Gastrocnemius medialis (tissue), 4 donors: ENCODE measurements around the gene EPB41L3. TPM values are rescaled to one million over a fixed set of nuclear protein-coding genes. Genes with fewer than 3 reads are reported as not detected.
"Not testable (repeated sequence)": the region's sequence is repeated elsewhere in the genome, so short reads cannot be mapped to it uniquely, and the experiment has no call there.

ENCODE experiments used
- ATAC-seq, 2 donors: fragments of 150-250 bp; one replicate each; pipeline ENCODE4 v1.9.1; 2016
- DNase-seq, 2 donors: peaks; one replicate each; pipeline ENCODE4 v3.0.0-alpha.2; 2019
- H3K27ac ChIP-seq, 4 donors: fragments of 200-600 bp; sonication (generic); 1 replicate in 1 of 4; 2 replicates in 3 of 4; pipeline ENCODE4 v1.5.1; 2016 to 2018; ENCODE audit warnings: mild to moderate bottlenecking in 2 of 4, moderate library complexity in 1 of 4
- H3K27me3 ChIP-seq, 3 donors: fragments of 200-600 bp; sonication (generic) in 2 of 3; 1 replicate in 1 of 3; 2 replicates in 2 of 3; pipeline versions ENCODE4 v1.5.1 to v1.6.0; 2016 to 2019; ENCODE audit warnings: mild to moderate bottlenecking in 1 of 3, moderate library complexity in 1 of 3
- H3K36me3 ChIP-seq, 2 donors: fragments of 200-600 bp; sonication (generic) in 1 of 2; one replicate each; pipeline ENCODE4 v1.5.1; 2017 to 2018
- H3K4me1 ChIP-seq, 2 donors: fragments of 200-600 bp; sonication (generic) in 1 of 2; one replicate each; pipeline ENCODE4 v1.5.1; 2016 to 2017; ENCODE audit warnings: mild to moderate bottlenecking in 2 of 2
- H3K4me3 ChIP-seq, 4 donors: fragments of 200-600 bp; sonication (generic) in 3 of 4; 1 replicate in 1 of 4; 2 replicates in 3 of 4; pipeline ENCODE4 v1.5.1; 2016 to 2019; ENCODE audit warnings: mild to moderate bottlenecking in 2 of 4
- H3K9me3 ChIP-seq, 3 donors: fragments of 200-600 bp; sonication (generic) in 2 of 3; 1 replicate in 1 of 3; 2 replicates in 2 of 3; pipeline ENCODE4 v1.5.1; 2016 to 2019
- POLR2A ChIP-seq, 2 donors: fragments of 450-650 bp; IDR thresholded peaks; one replicate each; pipeline ENCODE4 v1.6.1; 2017; ENCODE audit warnings: antibody characterized with exemption in 2 of 2, mild to moderate bottlenecking in 2 of 2, moderate library complexity in 2 of 2
- in situ Hi-C, 4 donors: fragments of 200-750 bp; cut with MboI; loops; one replicate each; pipeline versions ENCODE4 v1.15.0 to v1.8.0; 2017; ENCODE audit warnings: low sequenced_read_pairs in 4 of 4
- intact Hi-C: fragments of 100-400 bp; cut with DNase I; formaldehyde crosslinking; loops from one replicate; pipeline ENCODE4 v1.15.1; 2023; ENCODE audit warnings: low total_unique reads
- total RNA-seq, 4 donors: library from RNA; depleted of rRNA; stranded (reverse); fragments of >200 nt; gene quantifications; one replicate each; pipeline versions ENCODE4 v1.1.0 to v1.2.3, GENCODE V29; 2016
- TF ChIP-seq, protein P1 (sequence below), 5 experiments: fragments of 450-650 bp in 3 of 5; fragments of 200-600 bp in 2 of 5; sonication (generic) in 2 of 5; IDR thresholded peaks in 4 of 5; conservative IDR thresholded peaks in 1 of 5; 1 replicate in 4 of 5; 2 replicates in 1 of 5; pipeline ENCODE4 v1.5.1; 2016 to 2019; ENCODE audit warnings: antibody characterized with exemption in 5 of 5, mild to moderate bottlenecking in 3 of 5, moderate library complexity in 3 of 5

EPB41L3 gene
- total RNA-seq, 4 donors from 2014 or later: 9.2 to 24.4 (median 14.5) TPM

DNA sequence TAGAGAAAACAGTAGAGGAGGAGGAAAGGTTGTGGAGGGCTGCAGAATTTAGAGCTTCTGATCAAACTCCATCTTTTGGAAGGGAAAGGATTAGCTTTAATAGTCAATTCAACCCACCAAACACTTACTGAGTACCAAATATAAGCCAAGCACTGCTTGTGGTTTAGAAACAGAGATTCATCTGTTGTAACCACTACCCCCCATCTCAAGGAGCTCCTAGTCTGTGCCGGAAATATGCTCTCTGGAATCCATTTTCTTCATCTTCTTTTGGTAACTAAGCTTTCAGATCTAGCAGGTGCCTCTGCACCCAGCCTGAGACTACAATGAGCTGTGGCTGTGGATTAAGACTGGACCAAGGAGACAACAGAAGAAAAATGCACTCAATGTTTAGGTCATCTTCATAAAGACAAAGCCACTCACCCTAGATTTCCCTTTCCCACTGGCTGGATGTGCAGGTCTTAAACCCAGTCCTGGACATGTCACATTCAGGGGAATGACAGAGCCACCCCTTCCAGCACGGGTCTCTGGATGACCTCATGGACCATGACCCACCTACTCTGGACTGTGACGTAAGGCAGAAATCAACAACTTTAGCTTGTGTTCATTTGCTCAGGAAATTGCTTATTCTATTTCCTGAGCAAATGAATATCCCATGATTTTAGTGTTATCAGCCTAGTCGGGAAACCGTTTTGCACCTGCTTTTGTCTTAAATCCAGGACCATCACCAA lies 52.9 kb downstream of the EPB41L3 start:
- ATAC-seq: no peak
- in situ Hi-C loops (no loop called here), intact Hi-C loops (no loop called here)

DNA sequence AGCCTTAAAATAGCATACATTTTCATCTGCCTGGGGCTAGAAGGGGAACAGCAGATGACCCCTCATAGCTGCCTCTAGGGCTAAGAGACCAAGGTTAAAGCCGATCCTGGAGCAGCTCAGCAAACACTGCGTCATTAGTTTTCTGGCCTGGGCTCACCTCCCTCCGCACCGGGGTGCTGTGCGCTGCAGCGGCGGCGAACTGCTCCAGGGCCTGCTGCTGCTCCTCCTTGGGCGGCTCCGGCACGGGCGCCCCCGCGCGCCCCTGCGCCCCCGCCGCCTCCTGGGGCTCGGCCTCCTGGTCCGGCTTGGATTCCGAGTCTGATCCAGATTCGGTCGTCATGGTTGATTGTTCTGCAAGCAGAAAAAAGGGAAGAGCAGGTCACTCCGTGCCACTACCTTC lies 55.0 kb downstream of the EPB41L3 start:
- Histone ChIP-seq H3K27me3 (no peaks in the 10 kb centered on the region), H3K4me3 (no peak overlapping the region), H3K36me3 (no peaks in the 10 kb centered on the region), H3K9me3 (no peaks in the 10 kb centered on the region), H3K4me1 (no peaks in the 10 kb centered on the region), H3K27ac (no peak overlapping the region)
- intact Hi-C loops (no loop called here), in situ Hi-C loops (no loop called here)
- no peak for DNase-seq
- no peak for TF ChIP-seq POLR2A (IDR thresholded peaks at IDR 0.05)
- TF ChIP-seq, protein P1, sequence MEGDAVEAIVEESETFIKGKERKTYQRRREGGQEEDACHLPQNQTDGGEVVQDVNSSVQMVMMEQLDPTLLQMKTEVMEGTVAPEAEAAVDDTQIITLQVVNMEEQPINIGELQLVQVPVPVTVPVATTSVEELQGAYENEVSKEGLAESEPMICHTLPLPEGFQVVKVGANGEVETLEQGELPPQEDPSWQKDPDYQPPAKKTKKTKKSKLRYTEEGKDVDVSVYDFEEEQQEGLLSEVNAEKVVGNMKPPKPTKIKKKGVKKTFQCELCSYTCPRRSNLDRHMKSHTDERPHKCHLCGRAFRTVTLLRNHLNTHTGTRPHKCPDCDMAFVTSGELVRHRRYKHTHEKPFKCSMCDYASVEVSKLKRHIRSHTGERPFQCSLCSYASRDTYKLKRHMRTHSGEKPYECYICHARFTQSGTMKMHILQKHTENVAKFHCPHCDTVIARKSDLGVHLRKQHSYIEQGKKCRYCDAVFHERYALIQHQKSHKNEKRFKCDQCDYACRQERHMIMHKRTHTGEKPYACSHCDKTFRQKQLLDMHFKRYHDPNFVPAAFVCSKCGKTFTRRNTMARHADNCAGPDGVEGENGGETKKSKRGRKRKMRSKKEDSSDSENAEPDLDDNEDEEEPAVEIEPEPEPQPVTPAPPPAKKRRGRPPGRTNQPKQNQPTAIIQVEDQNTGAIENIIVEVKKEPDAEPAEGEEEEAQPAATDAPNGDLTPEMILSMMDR (IDR thresholded peaks at IDR 0.05 in 4 of 5, conservative IDR thresholded peaks at IDR 0.05 in 1 of 5): no peak
- no peak for ATAC-seq

More for the DNA sequence above, 52.9 kb downstream of the EPB41L3 start:
- no peak overlapping the region for H3K4me3 ChIP-seq
- DNase-seq: no peak
- no peaks in the 10 kb centered on the region for H3K4me1 ChIP-seq
- H3K36me3 ChIP-seq: no peaks in the 10 kb centered on the region
- no peak for TF ChIP-seq POLR2A (IDR thresholded peaks at IDR 0.05)
- TF ChIP-seq, protein P1 (IDR thresholded peaks at IDR 0.05 in 4 of 5, conservative IDR thresholded peaks at IDR 0.05 in 1 of 5): no peak
- H3K27ac ChIP-seq: no peak overlapping the region
- no peaks in the 10 kb centered on the region for H3K27me3 ChIP-seq
- no peaks in the 10 kb centered on the region for H3K9me3 ChIP-seq

DNA sequence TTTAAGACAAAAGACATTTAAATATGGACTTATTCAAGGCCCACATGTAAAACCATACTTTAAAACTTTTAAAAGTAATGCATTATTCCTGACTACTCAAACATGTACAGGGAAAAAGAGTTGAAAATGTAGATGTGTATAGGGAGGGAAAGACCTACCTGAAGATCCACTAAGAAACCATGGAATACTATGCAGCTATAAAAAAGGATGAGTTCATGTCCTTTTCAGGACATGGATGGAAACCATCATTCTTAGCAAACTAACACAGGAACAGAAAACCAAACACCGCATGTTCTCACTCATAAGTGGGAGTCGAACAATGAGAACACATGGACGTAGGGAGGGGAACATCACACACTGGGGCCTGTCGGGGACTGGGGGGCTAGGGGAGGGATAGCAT lies 55.8 kb downstream of the EPB41L3 start:
- H3K27me3 ChIP-seq, H3K4me3 ChIP-seq, ATAC-seq, H3K4me1 ChIP-seq, H3K27ac ChIP-seq, DNase-seq, H3K9me3 ChIP-seq, H3K36me3 ChIP-seq, in situ Hi-C loops, intact Hi-C loops: not testable (repeated sequence)

DNA sequence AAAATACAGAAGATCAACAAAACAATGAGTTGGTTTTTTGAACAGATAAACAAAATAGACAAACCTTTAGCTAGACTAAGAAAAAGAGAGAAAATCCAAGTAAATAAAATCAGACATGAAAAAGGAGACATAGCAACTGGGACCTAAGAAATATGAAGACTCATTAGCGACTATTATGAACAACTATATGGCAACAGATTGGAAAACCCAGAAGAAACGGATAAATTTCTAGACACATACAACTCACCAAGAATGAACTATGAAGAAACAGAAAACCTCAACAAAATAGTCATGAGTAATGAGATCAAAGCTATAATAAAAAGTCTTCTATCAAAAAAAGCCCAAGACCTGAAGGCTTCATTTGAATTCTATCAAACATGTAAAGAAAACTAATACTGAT lies 59.3 kb downstream of the EPB41L3 start:
- intact Hi-C loops: no loop called here
- no peak for TF ChIP-seq POLR2A (IDR thresholded peaks at IDR 0.05)
- TF ChIP-seq, protein P1 (IDR thresholded peaks at IDR 0.05 in 4 of 5, conservative IDR thresholded peaks at IDR 0.05 in 1 of 5): no peak
- no peak for DNase-seq
- ATAC-seq: no peak
- H3K4me1 ChIP-seq: no peaks in the 10 kb centered on the region
- H3K27ac ChIP-seq: no peak overlapping the region
- H3K9me3 ChIP-seq: peaks cover 0 to 3% (median 0%) of the 10 kb centered on the region in 3 donors
- H3K36me3 ChIP-seq: no peaks in the 10 kb centered on the region
- H3K4me3 ChIP-seq: no peak overlapping the region
- in situ Hi-C loops: no loop called here
- H3K27me3 ChIP-seq: no peaks in the 10 kb centered on the region

DNA sequence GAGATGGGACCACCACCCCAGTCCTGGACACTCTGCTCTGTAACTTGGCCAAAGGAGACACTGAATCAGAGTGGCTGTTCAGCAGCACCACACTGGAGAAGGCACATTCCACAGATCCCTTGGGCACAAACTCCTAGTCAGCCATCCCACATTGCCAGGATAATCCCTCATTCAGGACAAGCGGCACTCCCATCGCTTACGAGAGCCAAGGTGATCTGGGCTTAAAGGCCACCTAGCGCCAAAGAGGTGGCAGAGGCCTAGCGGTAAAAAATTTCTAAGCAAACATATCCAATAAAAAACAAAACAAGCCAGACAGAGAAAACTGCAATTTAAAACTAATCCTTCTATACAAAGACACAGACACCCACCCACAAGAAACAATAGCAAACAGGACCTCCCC lies 62.2 kb downstream of the EPB41L3 start:
- no peak for DNase-seq
- Histone ChIP-seq H3K36me3 (no peaks in the 10 kb centered on the region), H3K9me3 (peaks cover 0 to 3% (median 0%) of the 10 kb centered on the region in 3 donors), H3K4me3 (no peak overlapping the region), H3K27me3 (no peaks in the 10 kb centered on the region), H3K4me1 (no peaks in the 10 kb centered on the region), H3K27ac (no peak overlapping the region)
- no peak for TF ChIP-seq POLR2A (IDR thresholded peaks at IDR 0.05)
- TF ChIP-seq, protein P1 (IDR thresholded peaks at IDR 0.05 in 4 of 5, conservative IDR thresholded peaks at IDR 0.05 in 1 of 5): no peak
- no peak for ATAC-seq
- in situ Hi-C loops: no loop called here
- intact Hi-C loops: no loop called here
